WTC11 (cell line): Measurements from ENCODE around the gene MANSC1. TPM values are rescaled to one million over a fixed set of nuclear protein-coding genes. Genes with fewer than 3 reads are reported as not detected.

Source experiments
- ATAC-seq: fragments of 200-7000 bp; cut with Tn5 transposase; 2 replicates; pipeline ENCODE4 v1.10.0; 2021; ENCODE audit warnings: mild to moderate bottlenecking, moderate library complexity
- CTCF ChIA-PET: fragments of 300-600 bp; sonication (Branson Sonifier 250); formaldehyde crosslinking; loops from one replicate; lab custom pipeline; 2021; ENCODE audit warnings: antibody characterized with exemption; lab: Charles Lee
- POLR2A ChIA-PET: fragments of 350-600 bp; sonication (Branson Sonifier 250); formaldehyde crosslinking; loops from one replicate; lab custom pipeline; 2021; ENCODE audit warnings: antibody characterized with exemption; lab: Charles Lee
- DNase-seq: peaks from one replicate; pipeline ENCODE4 v3.0.0; 2021; ENCODE audit warnings: low spot score
- H3K27ac Mint-ChIP-seq: 2 replicates; pipeline ENCODE4 v1.8.0; 2021; ENCODE audit warnings: mixed read lengths
- H3K27me3 Mint-ChIP-seq: 2 replicates; pipeline ENCODE4 v1.8.0; 2021; ENCODE audit warnings: low read depth, mild to moderate bottlenecking, moderate library complexity, mixed read lengths
- H3K36me3 Mint-ChIP-seq: 2 replicates; pipeline ENCODE4 v1.8.0; 2021; ENCODE audit warnings: mixed read lengths
- H3K4me1 Mint-ChIP-seq: 2 replicates; pipeline ENCODE4 v1.8.0; 2022; ENCODE audit warnings: mixed read lengths
- H3K4me3 Mint-ChIP-seq: 2 replicates; pipeline ENCODE4 v1.8.0; 2021; ENCODE audit warnings: mild to moderate bottlenecking, moderate library complexity, mixed read lengths
- H3K9me3 Mint-ChIP-seq: 2 replicates; pipeline ENCODE4 v1.8.0; 2021; ENCODE audit warnings: mixed read lengths
- CREB1 ChIP-seq: sonication (generic); formaldehyde crosslinking; IDR thresholded peaks from 2 replicates; pipeline ENCODE4 v1.8.0; 2023; ENCODE audit warnings: mild to moderate bottlenecking, missing genetic modification reagents
- ELF4 ChIP-seq: sonication (generic); formaldehyde crosslinking; IDR thresholded peaks from 2 replicates; pipeline ENCODE4 v1.8.1; 2022; ENCODE audit warnings: low read depth, mild to moderate bottlenecking, moderate library complexity, missing genetic modification reagents
- ESRRA ChIP-seq: sonication (generic); formaldehyde crosslinking; IDR thresholded peaks from 2 replicates; pipeline ENCODE4 v1.8.1; 2022; ENCODE audit warnings: mild to moderate bottlenecking, missing genetic modification reagents, borderline replicate concordance
- FOXJ3 ChIP-seq: sonication (generic); formaldehyde crosslinking; IDR thresholded peaks from 2 replicates; pipeline ENCODE4 v1.9.0; 2021; ENCODE audit warnings: missing genetic modification reagents, mild to moderate bottlenecking, borderline replicate concordance
- FOXK1 ChIP-seq: sonication (generic); formaldehyde crosslinking; IDR thresholded peaks from 2 replicates; pipeline ENCODE4 v1.8.0; 2022; ENCODE audit warnings: mild to moderate bottlenecking, moderate library complexity, missing genetic modification reagents
- FOXP1 ChIP-seq: sonication (generic); formaldehyde crosslinking; IDR thresholded peaks from 2 replicates; pipeline ENCODE4 v1.8.0; 2022; ENCODE audit warnings: missing genetic modification reagents, mild to moderate bottlenecking, moderate library complexity, borderline replicate concordance
- FOXP4 ChIP-seq: sonication (generic); formaldehyde crosslinking; IDR thresholded peaks from 2 replicates; pipeline ENCODE4 v1.8.0; 2022; ENCODE audit warnings: mild to moderate bottlenecking, missing genetic modification reagents
- NFYB ChIP-seq: sonication (generic); formaldehyde crosslinking; conservative IDR thresholded peaks from 2 replicates; pipeline ENCODE4 v1.8.0; 2022; ENCODE audit warnings: low read depth, missing genetic modification reagents
- NR3C1 ChIP-seq: sonication (generic); formaldehyde crosslinking; conservative IDR thresholded peaks from 2 replicates; pipeline ENCODE4 v1.8.1; 2023; ENCODE audit warnings: low read depth, mild to moderate bottlenecking, missing genetic modification reagents
- SMAD3 ChIP-seq: sonication (generic); formaldehyde crosslinking; IDR thresholded peaks from 2 replicates; pipeline ENCODE4 v1.8.0; 2022; ENCODE audit warnings: missing genetic modification reagents, mild to moderate bottlenecking, borderline replicate concordance
- TEAD1 ChIP-seq: sonication (generic); formaldehyde crosslinking; IDR thresholded peaks from 2 replicates; pipeline ENCODE4 v1.8.0; 2022; ENCODE audit warnings: mild to moderate bottlenecking, missing genetic modification reagents
- TEAD4 ChIP-seq: sonication (generic); formaldehyde crosslinking; IDR thresholded peaks from 2 replicates; pipeline ENCODE4 v1.8.0; 2022; ENCODE audit warnings: mild to moderate bottlenecking, missing genetic modification reagents
- ZNF219 ChIP-seq: sonication (generic); formaldehyde crosslinking; IDR thresholded peaks from 2 replicates; pipeline ENCODE4 v1.8.0; 2023; ENCODE audit warnings: missing genetic modification reagents, mild to moderate bottlenecking, borderline replicate concordance
- total RNA-seq: library from RNA; stranded (reverse); gene quantifications from 3 replicates; pipeline ENCODE4 v1.2.3, GENCODE V29; 2021
- TF ChIP-seq, protein P1 (sequence below): fragments of 250-450 bp; sonication (Bioruptor Pico); IDR thresholded peaks from 2 replicates; pipeline ENCODE4 v1.8.0; 2021; ENCODE audit warnings: mild to moderate bottlenecking
- TF ChIP-seq, protein P2 (sequence below): sonication (generic); formaldehyde crosslinking; IDR thresholded peaks from 2 replicates; pipeline ENCODE4 v1.8.1; 2022; ENCODE audit warnings: low read depth, missing genetic modification reagents, borderline replicate concordance
- TF ChIP-seq, protein P3 (sequence below): sonication (generic); formaldehyde crosslinking; conservative IDR thresholded peaks from 2 replicates; pipeline ENCODE4 v1.8.1; 2022; ENCODE audit warnings: mild to moderate bottlenecking, missing genetic modification reagents
- TF ChIP-seq, protein P4 (sequence below): sonication (generic); formaldehyde crosslinking; IDR thresholded peaks from 2 replicates; pipeline ENCODE4 v1.8.0; 2022; ENCODE audit warnings: mild to moderate bottlenecking, missing genetic modification reagents
- TF ChIP-seq, protein P5 (sequence below): sonication (generic); formaldehyde crosslinking; IDR thresholded peaks from 2 replicates; pipeline ENCODE4 v1.8.0; 2023; ENCODE audit warnings: missing genetic modification reagents, mild to moderate bottlenecking, borderline replicate concordance

Gene MANSC1
- total RNA-seq, 1 experiment from 2014 or later = 6.8 TPM

DNA sequence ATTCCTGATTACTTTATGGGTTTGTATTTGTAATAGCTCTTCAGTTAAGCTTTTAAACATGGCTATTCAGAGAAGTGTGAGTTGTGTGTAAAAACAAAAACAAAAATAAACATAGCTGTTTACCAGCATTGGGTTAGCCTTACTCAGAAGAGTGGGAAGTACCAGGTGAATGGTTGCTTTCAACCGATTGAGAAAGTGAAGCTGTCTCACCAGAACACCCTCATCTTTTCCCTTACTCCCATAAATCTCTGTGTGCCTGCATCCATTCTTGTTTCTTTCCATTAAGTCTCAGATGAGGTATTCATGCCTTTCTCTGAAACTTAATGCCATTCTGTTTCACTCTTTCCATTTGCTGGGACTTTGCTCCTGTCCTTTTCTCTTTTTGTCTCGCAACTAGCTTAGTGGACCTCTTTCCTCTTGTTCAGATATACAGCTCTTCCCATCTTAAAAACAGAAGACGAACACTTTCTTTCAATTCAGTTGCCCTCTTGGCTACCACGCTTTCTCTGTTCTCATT, 17.5 kb upstream of the MANSC1 start (continued):
- TF ChIP-seq ELF4 (CRISPR knock-in tag) = no peak
- no peak for TF ChIP-seq FOXP1 (CRISPR knock-in tag)
- TF ChIP-seq CREB1 (CRISPR knock-in tag) = no peak
- no peak for TF ChIP-seq FOXK1 (CRISPR knock-in tag)
- no peak for TF ChIP-seq NR3C1 (CRISPR knock-in tag)
- no peak for TF ChIP-seq TEAD4 (CRISPR knock-in tag)
- TF ChIP-seq SMAD3 = no peak

GRCh38 chr12:12366701-12367481, 16.8 kb upstream of the MANSC1 start:
- no peaks in the 10 kb centered on the region for H3K27me3 Mint-ChIP-seq
- ATAC-seq (no peak), DNase-seq (no peak)
- CTCF ChIA-PET = interaction anchor here (1.0 to 1.5 kb wide), 4 partner anchors 10 to 32 kb away, joined by 3 to 6 read pairs (median 4); partner anchors contain the start of genes BORCS5 and MANSC1
- H3K4me3 Mint-ChIP-seq = no peak overlapping the region
- no peaks in the 10 kb centered on the region for H3K36me3 Mint-ChIP-seq
- TF ChIP-seq ZNF219 (CRISPR knock-in tag) (no peak), FOXP4 (CRISPR knock-in tag) (no peak), TEAD1 (CRISPR knock-in tag) (no peak), FOXJ3 (CRISPR knock-in tag) (no peak), ESRRA (CRISPR knock-in tag) (no peak), NFYB (CRISPR knock-in tag) (no peak)
- TF ChIP-seq, protein P1, sequence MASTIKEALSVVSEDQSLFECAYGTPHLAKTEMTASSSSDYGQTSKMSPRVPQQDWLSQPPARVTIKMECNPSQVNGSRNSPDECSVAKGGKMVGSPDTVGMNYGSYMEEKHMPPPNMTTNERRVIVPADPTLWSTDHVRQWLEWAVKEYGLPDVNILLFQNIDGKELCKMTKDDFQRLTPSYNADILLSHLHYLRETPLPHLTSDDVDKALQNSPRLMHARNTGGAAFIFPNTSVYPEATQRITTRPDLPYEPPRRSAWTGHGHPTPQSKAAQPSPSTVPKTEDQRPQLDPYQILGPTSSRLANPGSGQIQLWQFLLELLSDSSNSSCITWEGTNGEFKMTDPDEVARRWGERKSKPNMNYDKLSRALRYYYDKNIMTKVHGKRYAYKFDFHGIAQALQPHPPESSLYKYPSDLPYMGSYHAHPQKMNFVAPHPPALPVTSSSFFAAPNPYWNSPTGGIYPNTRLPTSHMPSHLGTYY (CRISPR knock-in tag) = no peak
- TF ChIP-seq, protein P2, sequence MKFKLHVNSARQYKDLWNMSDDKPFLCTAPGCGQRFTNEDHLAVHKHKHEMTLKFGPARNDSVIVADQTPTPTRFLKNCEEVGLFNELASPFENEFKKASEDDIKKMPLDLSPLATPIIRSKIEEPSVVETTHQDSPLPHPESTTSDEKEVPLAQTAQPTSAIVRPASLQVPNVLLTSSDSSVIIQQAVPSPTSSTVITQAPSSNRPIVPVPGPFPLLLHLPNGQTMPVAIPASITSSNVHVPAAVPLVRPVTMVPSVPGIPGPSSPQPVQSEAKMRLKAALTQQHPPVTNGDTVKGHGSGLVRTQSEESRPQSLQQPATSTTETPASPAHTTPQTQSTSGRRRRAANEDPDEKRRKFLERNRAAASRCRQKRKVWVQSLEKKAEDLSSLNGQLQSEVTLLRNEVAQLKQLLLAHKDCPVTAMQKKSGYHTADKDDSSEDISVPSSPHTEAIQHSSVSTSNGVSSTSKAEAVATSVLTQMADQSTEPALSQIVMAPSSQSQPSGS (CRISPR knock-in tag) = no peak
- TF ChIP-seq, protein P3, sequence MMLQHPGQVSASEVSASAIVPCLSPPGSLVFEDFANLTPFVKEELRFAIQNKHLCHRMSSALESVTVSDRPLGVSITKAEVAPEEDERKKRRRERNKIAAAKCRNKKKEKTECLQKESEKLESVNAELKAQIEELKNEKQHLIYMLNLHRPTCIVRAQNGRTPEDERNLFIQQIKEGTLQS (CRISPR knock-in tag) = no peak
- TF ChIP-seq, protein P4, sequence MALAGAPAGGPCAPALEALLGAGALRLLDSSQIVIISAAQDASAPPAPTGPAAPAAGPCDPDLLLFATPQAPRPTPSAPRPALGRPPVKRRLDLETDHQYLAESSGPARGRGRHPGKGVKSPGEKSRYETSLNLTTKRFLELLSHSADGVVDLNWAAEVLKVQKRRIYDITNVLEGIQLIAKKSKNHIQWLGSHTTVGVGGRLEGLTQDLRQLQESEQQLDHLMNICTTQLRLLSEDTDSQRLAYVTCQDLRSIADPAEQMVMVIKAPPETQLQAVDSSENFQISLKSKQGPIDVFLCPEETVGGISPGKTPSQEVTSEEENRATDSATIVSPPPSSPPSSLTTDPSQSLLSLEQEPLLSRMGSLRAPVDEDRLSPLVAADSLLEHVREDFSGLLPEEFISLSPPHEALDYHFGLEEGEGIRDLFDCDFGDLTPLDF (CRISPR knock-in tag) = no peak
- TF ChIP-seq, protein P5, sequence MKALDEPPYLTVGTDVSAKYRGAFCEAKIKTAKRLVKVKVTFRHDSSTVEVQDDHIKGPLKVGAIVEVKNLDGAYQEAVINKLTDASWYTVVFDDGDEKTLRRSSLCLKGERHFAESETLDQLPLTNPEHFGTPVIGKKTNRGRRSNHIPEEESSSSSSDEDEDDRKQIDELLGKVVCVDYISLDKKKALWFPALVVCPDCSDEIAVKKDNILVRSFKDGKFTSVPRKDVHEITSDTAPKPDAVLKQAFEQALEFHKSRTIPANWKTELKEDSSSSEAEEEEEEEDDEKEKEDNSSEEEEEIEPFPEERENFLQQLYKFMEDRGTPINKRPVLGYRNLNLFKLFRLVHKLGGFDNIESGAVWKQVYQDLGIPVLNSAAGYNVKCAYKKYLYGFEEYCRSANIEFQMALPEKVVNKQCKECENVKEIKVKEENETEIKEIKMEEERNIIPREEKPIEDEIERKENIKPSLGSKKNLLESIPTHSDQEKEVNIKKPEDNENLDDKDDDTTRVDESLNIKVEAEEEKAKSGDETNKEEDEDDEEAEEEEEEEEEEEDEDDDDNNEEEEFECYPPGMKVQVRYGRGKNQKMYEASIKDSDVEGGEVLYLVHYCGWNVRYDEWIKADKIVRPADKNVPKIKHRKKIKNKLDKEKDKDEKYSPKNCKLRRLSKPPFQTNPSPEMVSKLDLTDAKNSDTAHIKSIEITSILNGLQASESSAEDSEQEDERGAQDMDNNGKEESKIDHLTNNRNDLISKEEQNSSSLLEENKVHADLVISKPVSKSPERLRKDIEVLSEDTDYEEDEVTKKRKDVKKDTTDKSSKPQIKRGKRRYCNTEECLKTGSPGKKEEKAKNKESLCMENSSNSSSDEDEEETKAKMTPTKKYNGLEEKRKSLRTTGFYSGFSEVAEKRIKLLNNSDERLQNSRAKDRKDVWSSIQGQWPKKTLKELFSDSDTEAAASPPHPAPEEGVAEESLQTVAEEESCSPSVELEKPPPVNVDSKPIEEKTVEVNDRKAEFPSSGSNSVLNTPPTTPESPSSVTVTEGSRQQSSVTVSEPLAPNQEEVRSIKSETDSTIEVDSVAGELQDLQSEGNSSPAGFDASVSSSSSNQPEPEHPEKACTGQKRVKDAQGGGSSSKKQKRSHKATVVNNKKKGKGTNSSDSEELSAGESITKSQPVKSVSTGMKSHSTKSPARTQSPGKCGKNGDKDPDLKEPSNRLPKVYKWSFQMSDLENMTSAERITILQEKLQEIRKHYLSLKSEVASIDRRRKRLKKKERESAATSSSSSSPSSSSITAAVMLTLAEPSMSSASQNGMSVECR (CRISPR knock-in tag) = no peak
- POLR2A ChIA-PET = interaction anchor here (1.0 kb wide), 1 partner anchor 10 kb away, joined by 3 read pairs; the partner anchor contains the start of gene BORCS5
- no peaks in the 10 kb centered on the region for H3K9me3 Mint-ChIP-seq
- peaks cover 5% of the 10 kb centered on the region; the same call in 1 of the 2 replicates for H3K4me1 Mint-ChIP-seq
- no peak overlapping the region for H3K27ac Mint-ChIP-seq
